ENCODE data around the gene IL36A.

- no peak for TF ChIP-seq CTCF (conservative IDR thresholded peaks at IDR 0.05 in 1 of 2, IDR thresholded peaks at IDR 0.05 in 1 of 2; ENCODE audit: extremely low read depth in 1 of 2, insufficient read depth in 1 of 2, low read depth in 1 of 2, low read length in 2 of 2)
- no peak for TF ChIP-seq EZH2 (IDR thresholded peaks at IDR 0.05; ENCODE audit: borderline replicate concordance, low read length)
Measured at GRCh38 chr2:113024764-113025163, 19.5 kb downstream of the IL36A start.
